Measurements from ENCODE around the gene GPR18.
"Not testable (repeated sequence)": the region's sequence is repeated elsewhere in the genome, so short reads cannot be mapped to it uniquely, and the experiment has no call there.

Gene GPR18

GRCh38 chr13:99265821-99266426 lies 7.7 kb upstream of the GPR18 start:
- no peak for DNase-seq (ENCODE audit: low read depth)

GRCh38 chr13:99265162-99265800 lies 7.1 kb upstream of the GPR18 start:
- DNase-seq (ENCODE audit: low read depth) = no peak

- no peak for DNase-seq (ENCODE audit: low read depth)
These were observed 5.9 kb upstream of the GPR18 start for GRCh38 chr13:99264051-99264450.

GRCh38 chr13:99263126-99263785 lies 5.1 kb upstream of the GPR18 start:
- DNase-seq (ENCODE audit: low read depth) = no peak

- no peak for DNase-seq (ENCODE audit: low read depth)
These were observed 2.9 kb upstream of the GPR18 start for GRCh38 chr13:99261059-99261458.

- no peak for DNase-seq (ENCODE audit: low read depth)
These were observed 2.0 kb upstream of the GPR18 start for GRCh38 chr13:99260216-99260615.

GRCh38 chr13:99258946-99259345 lies 767 bp upstream of the GPR18 start:
- no peak for DNase-seq (ENCODE audit: low read depth)

- no peak for DNase-seq (ENCODE audit: low read depth)
These were observed 888 bp downstream of the GPR18 start for GRCh38 chr13:99257291-99257690.

- DNase-seq (ENCODE audit: low read depth) = no peak
These were observed 1.5 kb downstream of the GPR18 start for GRCh38 chr13:99256709-99257108.

- no peak for DNase-seq (ENCODE audit: low read depth)
These were observed 1.9 kb downstream of the GPR18 start for GRCh38 chr13:99256283-99256682.

GRCh38 chr13:99255271-99255670 lies 2.9 kb downstream of the GPR18 start:
- no peak for DNase-seq (ENCODE audit: low read depth)

- DNase-seq (ENCODE audit: low read depth) = no peak
These were observed 3.3 kb downstream of the GPR18 start for GRCh38 chr13:99254830-99255229.

- DNase-seq (ENCODE audit: low read depth) = no peak
These were observed 6.3 kb downstream of the GPR18 start for GRCh38 chr13:99251921-99252320.

GRCh38 chr13:99250982-99251825 lies 7.0 kb downstream of the GPR18 start:
- no peak for DNase-seq (ENCODE audit: low read depth)

- DNase-seq (ENCODE audit: low read depth) = not testable (repeated sequence)
These were observed 8.6 kb downstream of the GPR18 start for GRCh38 chr13:99249606-99250005.

- DNase-seq (ENCODE audit: low read depth) = not testable (repeated sequence)
These were observed 9.0 kb downstream of the GPR18 start for GRCh38 chr13:99249178-99249577.

GRCh38 chr13:99246100-99246499 lies 12.1 kb downstream of the GPR18 start:
- DNase-seq (ENCODE audit: low read depth) = no peak

GRCh38 chr13:99237981-99238662 lies 20.1 kb downstream of the GPR18 start:
- DNase-seq (ENCODE audit: low read depth) = no peak

GRCh38 chr13:99231721-99232120 lies 26.5 kb downstream of the GPR18 start:
- DNase-seq (ENCODE audit: low read depth) = no peak

GRCh38 chr13:99230991-99231390 lies 27.2 kb downstream of the GPR18 start:
- no peak for DNase-seq (ENCODE audit: low read depth)

GRCh38 chr13:99230588-99230987 lies 27.6 kb downstream of the GPR18 start:
- not testable (repeated sequence) for DNase-seq (ENCODE audit: low read depth)

All from stimulated activated CD8-positive, alpha-beta memory T cell treated with anti-CD3 and anti-CD28 coated beads, Interleukin-15, amount 100 ng/mL, for 24 hours (primary cell).